Uterus (tissue), 2 donors: ENCODE measurements around the gene OPALIN.

Experiments used
- CTCF ChIP-seq, 4 experiments: fragments of 200-600 bp in 2 of 4; fragments of 450-650 bp in 2 of 4; sonication (generic) in 2 of 4; IDR thresholded peaks; one replicate each; pipeline ENCODE4 v1.5.1; 2016 to 2019; ENCODE audit warnings: antibody characterized with exemption in 4 of 4, mild to moderate bottlenecking in 2 of 4, moderate library complexity in 1 of 4
- POLR2A ChIP-seq, 2 donors: fragments of 450-650 bp; IDR thresholded peaks; one replicate each; pipeline ENCODE4 v1.6.1; 2016; ENCODE audit warnings: antibody characterized with exemption in 2 of 2, mild to moderate bottlenecking in 1 of 2, moderate library complexity in 1 of 2

GRCh38 chr10:96306516-96306915, 52.3 kb downstream of the OPALIN start:
- TF ChIP-seq CTCF (IDR thresholded peaks at IDR 0.05) (no peak), POLR2A (IDR thresholded peaks at IDR 0.05) (no peak)
